ENCODE measurements around the gene KRT31.
"Not testable (repeated sequence)": the region's sequence is repeated elsewhere in the genome, so short reads cannot be mapped to it uniquely, and the experiment has no call there.

Gene KRT31

DNA sequence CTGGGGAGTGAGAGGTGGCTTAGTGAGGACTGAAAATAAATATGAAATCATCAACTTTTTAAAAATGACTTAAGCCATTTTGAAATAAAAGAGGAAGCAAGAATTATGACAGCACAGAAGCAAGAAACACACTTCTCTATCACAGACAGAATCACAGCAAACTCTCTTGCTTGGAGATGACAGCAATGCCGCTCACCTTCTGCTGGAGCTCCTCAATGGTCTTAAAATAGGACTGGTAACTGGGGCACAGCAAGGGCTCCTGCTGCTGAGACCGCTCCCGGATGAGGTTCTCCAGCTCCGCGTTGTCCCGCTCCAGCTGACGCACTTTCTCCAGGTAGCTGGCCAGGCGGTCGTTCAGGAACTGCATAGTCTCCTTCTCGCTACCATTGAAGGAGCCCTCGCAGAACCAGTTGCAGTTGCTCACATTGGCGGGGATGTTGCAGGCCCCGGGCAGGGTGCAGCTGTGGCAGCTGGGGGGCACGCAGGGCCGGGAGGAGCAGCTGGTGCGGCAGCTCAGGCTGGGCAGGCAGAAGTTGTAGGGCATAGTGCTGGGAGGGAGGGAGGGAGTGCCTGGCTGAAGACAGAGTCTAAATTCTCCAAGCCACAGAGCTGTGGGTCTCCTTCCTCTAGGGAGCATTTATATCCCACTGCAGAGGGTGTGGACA, at the start of gene KRT31:
KRT31 (minus strand) TSS at position 613 of the 665 bp plus-strand sequence; CDS start at position 544, 69 bp downstream.
- no peak for DNase-seq

GRCh38 chr17:41446806-41447205, 49.4 kb upstream of the KRT31 start:
- DNase-seq, result no peak

DNA sequence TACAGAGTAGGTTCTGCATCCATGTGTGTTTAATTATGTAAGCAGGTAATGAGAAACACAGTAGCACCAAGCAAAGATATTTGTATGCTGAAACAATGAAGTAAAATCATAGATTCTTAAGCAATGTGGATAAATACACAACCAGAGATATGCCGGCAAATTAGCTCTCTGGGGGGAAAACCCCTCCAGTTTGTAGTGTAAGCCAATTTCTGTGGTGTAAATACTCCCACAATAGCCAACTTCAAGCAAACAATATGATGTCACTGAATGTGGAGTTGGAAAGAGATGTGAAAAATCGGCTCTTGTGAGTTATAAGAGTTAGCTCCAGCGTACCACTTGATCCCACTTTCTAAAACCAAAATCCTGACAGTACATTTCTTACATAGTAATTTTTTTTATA, 47.2 kb upstream of the KRT31 start:
- DNase-seq, result no peak

DNA sequence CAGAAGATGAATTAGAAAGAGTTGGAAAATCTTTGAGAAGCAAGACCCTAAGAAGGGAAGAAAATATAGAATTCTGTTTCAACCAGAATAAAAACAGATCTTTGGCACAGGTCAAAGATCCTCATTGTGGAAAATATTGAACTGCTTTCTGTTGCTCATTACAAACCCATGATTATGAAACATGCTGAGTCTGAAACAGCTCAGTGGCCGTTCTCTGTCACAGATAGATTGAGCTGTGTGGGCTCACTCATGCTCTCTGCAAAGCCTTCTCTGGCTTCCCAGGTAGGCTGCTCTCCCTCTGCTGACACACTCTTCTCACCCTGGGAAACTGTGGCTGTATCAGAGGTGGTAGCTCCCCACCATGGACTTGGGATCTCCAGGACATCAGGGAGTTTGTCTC, 46.8 kb upstream of the KRT31 start:
- no peak for DNase-seq

DNA sequence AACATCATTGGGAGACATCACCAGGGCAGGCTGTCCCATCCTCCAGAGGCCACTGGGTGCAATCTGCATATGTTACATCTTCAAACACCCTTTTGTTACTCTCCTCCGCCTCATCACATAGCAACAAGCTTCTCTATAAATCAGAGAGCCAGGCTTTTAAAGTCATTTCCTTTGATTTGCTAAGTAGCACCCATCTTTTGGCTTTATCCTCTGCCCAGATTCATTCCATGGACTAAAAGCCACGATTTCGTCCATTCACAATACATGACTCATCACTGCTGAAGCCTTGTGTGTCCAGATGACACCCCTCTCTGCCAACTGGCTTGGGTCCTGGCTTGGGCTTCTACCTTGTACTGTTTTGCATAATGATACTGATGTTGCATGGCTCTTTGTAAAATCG, 45.3 kb upstream of the KRT31 start:
- no peak for DNase-seq

GRCh38 chr17:41440531-41441033, 43.2 kb upstream of the KRT31 start, which contains the start of gene KRT38:
Gene KRT38 (minus strand): TSS chr17:41440983. CDS start chr17:41440921, 62 bp downstream.
- no peak for DNase-seq

DNA sequence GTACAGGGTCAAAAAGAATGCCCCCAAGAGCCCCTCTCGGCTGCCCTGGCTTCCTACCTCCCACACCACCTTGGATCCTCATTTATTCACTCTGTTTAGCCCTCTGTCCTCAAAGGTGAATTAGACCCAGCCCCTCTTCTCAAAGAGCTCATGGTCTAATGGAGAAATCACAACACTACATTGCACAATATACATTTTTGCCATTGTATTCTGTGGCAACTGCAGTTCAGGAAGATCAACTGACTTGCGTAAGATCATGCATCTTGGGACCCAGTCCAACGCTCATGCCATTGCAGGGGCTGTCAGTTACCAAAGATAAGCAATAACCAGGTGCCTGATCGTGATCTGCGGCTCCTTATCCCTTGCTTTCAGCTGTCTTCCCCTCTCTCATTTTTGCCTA, 42.0 kb upstream of the KRT31 start:
- no peak for DNase-seq

GRCh38 chr17:41437769-41438168, 40.4 kb upstream of the KRT31 start:
- DNase-seq, result no peak

GRCh38 chr17:41437254-41437653, 39.8 kb upstream of the KRT31 start:
- DNase-seq, result no peak

DNA sequence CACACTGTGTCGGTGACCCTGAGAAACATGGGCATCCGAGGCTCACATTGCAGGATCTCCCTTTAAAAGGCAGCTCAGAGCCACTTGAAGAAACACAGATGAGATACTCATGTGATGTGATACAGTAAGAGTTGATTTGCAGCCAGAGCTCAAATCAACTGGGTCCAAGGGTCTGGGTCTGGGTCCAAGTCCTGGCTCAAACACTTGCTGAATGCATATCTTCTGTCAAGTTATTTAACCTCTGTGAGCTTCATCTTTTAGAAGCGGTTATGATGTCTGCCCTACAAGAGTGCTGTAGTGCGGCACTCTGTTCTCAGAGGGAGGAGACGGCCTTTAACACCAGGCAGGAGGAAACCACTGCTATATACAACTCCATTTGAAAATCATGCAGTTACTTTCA, 37.0 kb upstream of the KRT31 start:
- no peak for DNase-seq

GRCh38 chr17:41434005-41434404, 36.6 kb upstream of the KRT31 start:
- no peak for DNase-seq

GRCh38 chr17:41433586-41433985, 36.2 kb upstream of the KRT31 start:
- DNase-seq, result no peak

DNA sequence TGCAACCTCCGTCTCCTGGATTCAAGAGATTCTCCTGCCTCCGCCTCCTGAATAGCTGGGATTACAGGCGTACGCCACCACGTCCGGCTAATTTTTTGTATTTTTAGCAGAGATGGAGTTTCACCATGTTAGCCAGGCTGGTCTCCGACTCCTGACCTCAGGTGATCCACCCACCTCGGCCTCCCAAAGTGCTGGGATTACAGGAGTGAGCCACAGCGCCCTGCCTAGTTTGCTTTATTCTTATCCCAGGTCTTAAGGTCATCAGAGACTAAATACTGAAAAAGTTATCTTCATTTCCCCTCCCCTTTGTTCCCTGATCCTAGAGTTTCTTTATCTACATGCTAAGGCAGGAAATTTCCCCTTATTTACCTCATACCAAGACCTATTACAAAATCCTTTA, 33.0 kb upstream of the KRT31 start:
- not testable (repeated sequence) for DNase-seq

- no peak for DNase-seq
Measured at GRCh38 chr17:41429667-41430066, 32.3 kb upstream of the KRT31 start.

GRCh38 chr17:41428591-41429291, 31.3 kb upstream of the KRT31 start:
- no peak for DNase-seq

- no peak for DNase-seq
Measured at GRCh38 chr17:41424111-41424635, 26.8 kb upstream of the KRT31 start, which contains the start of gene KRT37. Gene KRT37 (minus strand): TSS chr17:41424585. CDS start chr17:41424523, 62 bp downstream.

- DNase-seq, result not testable (repeated sequence)
Measured at GRCh38 chr17:41422586-41422985, 25.2 kb upstream of the KRT31 start.

- DNase-seq, result no peak
Measured at GRCh38 chr17:41421617-41422016, 24.2 kb upstream of the KRT31 start.

DNA sequence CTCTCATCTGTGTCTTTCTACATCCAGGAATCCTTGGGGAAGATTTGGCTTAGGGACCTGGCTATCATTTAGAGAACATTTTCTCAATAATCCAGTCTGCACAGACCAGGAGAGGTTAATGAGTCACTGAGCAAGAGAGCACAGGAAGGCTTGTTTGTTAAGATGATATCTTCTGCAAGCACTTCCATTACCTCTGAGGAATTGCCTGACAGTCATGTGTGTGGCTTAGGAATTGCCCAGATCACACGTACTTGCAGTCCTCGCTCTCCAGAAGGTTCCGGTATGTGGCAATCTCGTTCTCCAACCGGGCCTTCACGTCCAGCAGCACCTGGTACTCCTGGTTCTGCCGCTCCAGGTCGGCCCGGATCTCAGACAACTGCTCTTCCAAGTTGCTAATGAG, 23.7 kb upstream of the KRT31 start:
- no peak for DNase-seq

- DNase-seq, result no peak
Measured at GRCh38 chr17:41420134-41420533, 22.7 kb upstream of the KRT31 start.

- no peak for DNase-seq
Measured at GRCh38 chr17:41419716-41420115, 22.3 kb upstream of the KRT31 start.

DNA sequence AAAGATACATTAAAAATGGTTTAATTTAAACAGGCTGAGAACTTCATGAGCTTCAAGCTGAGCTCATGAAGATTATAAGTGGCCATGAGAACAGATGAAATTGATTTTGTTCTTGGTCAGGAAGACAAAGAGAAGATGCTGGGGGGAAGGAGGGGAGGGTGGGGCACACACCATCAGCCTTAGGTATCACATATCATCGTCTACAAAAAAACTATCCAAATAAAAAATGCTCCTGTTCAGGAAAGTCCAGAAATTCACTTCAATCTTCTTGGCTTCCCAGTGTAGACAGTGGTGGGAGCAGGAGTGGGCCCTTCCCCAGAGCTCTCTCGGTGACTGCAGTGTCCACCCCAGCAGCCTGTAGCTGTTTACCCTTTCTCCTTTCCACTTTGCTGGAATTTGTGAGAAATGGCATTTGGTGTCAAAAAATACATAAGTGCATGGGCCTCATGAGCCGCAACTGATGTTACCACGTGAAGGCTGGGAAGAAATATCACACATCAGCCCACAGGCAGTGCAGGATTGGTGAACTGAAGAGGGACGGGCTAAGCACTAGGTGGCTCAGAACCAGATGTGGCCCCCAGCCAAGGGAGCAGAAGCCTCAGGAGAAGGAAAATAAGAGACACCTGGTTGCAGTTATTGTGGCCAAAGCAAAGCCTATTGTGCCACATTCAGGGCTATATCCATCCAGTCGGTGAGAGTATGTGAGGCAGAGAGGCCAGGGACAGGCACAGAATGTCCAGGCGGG, 20.9 kb upstream of the KRT31 start:
- no peak for DNase-seq

DNA sequence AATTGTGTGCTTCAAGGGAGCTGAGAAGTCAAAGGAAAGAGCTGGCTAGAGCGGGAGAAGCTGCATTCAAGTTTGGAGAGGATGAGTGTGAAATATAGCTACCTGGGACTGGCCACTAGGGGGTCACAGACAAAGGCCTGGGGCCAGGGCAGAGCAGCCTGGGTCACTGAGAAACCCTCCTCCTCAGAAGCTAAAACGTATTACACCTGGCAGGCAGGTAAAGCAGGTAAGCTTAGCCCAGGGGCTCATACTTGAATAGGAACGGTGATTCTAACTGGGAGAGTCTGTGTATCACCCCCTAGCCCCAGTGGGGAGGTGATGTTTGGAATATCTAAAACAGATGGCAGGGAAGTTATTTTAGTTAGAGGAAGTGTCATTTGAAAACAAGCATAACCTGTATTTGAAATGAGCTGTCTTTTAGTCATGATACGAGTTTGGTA, 20.2 kb upstream of the KRT31 start:
- DNase-seq, result no peak
